CD4-positive, alpha-beta T cell treated with Interleukin-10 for 1 hour (primary cell): Measurements from ENCODE around the gene C6orf15.
"Not testable (repeated sequence)": the region's sequence is repeated elsewhere in the genome, so short reads cannot be mapped to it uniquely, and the experiment has no call there.

Source experiments
- DNase-seq: peaks from one replicate; pipeline ENCODE4 v3.0.0-alpha.2; 2020

The C6orf15 gene

DNA sequence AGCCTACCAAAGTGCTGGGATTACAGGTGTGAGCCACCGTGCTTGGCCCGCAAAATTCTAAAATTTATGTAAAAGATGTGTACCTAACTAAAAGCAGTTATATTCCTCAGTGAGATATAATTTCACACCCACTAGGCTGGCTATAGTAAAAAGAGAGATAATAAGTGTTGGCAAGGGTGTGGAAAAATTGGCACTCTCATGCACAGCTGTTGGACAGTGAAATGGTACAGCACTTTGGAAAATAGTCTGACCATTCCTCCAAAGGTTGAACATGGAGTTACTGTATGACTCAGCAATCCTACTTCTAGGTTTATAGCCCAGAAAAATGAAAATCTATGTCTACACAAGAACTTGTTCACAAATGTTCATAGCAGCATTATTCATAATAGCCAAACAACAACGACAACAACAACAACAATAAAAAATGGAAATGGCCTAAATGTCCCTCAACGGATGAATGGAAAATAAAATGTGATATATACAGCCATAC, 13.9 kb downstream of the C6orf15 start:
- no peak for DNase-seq

DNA sequence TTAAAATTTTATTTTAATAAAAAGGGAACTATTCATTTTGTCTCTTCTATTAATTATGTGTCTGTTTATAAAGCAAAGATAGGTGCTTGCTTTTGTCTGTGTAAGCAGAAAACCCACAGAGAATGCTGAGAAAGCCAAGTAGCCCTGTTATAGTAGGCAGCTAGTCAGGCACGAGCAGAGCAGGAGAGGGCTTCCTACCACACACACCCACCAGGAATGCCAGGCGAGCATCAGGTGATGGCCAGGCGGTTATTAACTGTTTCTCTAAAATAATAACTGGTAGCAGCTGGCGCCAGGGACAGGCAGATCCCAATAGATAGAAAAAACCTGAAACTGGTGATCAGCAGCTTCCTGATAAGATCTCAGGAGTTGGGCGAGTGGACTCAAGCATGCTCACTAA, 15.7 kb downstream of the C6orf15 start:
- DNase-seq, result no peak

GRCh38 chr6:31096215-31096614, 16.2 kb downstream of the C6orf15 start:
- no peak for DNase-seq

- DNase-seq, result peak; percentile 46
Observed at GRCh38 chr6:31094389-31094881, 17.9 kb downstream of the C6orf15 start.

DNA sequence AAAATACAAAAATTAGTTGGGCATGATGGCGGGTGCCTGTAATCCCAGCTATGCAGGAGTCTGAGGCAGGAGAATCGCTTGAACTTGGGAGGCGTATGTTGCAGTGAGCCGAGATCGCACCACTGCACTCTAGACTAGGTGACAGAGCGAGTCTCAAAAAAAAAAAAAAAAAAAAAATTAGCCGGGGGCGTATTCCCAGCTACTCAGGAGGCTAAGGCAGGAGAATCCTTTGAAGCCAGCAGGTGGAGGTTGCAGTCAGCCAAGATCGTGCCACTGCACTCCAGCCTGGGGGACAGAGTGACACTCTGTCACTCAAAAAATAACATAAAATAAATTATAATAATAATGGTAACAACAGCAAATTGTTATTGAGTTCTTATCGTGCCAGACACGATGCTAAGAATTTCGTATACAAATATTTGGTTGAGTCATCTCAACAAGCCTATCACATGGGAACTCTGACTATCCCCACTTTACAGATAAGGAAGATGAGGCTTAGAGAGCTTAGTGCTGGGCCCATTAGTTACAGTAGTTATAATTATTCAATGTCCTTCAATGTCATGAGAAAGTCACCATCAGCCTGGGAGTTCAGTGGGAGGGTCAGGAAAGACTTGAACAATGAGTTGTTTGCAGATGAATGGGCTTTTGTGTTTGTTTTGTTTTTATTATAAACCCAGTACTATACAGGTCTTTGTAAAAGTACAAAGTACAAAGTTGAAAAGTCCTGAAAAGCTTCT, 19.4 kb downstream of the C6orf15 start:
- DNase-seq, result no peak

GRCh38 chr6:31092238-31092637, 20.1 kb downstream of the C6orf15 start:
- no peak for DNase-seq

GRCh38 chr6:31091680-31092079, 20.7 kb downstream of the C6orf15 start:
- DNase-seq, result no peak

GRCh38 chr6:31090973-31091364, 21.4 kb downstream of the C6orf15 start:
- no peak for DNase-seq

GRCh38 chr6:31090275-31090972, 22.0 kb downstream of the C6orf15 start:
- DNase-seq, result no peak

GRCh38 chr6:31087494-31088089, 24.8 kb downstream of the C6orf15 start:
- DNase-seq, result peak; percentile 85

DNA sequence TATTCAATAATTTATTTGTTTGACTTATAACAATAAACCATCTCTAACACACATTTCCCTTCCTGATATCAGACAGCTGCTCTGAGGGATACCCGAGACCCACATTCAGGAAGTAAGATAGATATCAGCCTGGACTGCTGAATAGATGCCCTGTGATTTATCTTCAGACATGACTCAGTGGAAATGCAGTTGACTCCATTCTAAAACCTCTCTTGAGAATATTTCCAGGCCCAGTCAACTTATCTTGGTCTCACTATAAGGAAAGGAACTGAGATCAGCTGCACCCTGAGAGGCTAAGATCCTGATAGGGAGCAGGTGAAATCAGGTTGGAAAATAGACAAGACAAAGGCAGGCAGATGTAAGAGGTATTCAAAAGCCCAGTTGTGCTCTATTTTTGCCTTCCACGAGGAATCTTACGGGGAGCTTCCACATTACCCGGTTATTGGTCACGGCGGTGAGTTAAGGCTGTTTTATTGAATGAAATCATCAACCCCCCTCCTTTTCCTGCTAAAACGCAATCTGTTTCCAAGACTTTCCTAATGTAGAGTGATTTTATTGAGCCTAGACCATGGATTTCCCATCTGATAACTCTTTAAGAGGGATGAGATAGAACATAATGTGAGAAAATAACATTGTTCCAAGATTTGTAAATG, 25.5 kb downstream of the C6orf15 start:
- no peak for DNase-seq

DNA sequence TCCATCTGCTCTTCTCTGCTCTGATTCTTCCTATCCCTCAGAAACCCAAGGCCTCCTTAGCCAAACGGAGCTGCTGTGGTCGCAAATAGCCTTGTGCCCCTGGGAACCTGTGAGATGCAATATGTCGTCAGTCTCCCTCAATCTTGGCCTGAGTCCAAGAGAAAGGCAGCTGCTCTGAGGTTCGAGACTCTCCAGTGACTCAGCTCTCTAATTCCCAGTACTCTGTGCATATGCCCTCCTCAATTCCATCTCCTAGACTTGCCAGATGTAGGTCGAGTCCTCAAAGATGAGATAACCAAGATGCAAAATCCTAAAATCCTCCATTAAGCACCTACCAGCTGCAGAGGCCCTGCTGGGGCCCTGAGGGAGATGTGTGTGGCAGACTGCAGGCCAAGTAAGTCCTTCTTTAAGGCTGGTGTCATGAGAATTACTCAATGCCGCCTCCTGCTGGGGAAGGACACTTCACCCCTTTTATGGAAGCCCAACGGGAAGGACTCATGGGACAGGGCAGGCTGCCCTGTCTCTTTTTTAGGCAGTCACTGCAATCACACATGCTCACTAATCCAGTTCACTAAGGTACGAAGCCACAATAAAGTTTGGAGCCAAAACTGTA, 28.5 kb downstream of the C6orf15 start:
- peak; percentile 47 for DNase-seq

- DNase-seq, result no peak
Observed at GRCh38 chr6:31081872-31082271, 30.5 kb downstream of the C6orf15 start.

GRCh38 chr6:31079656-31080261, 32.6 kb downstream of the C6orf15 start:
- DNase-seq, result peak; percentile 76

- no peak for DNase-seq
Observed at GRCh38 chr6:31076611-31077010, 35.8 kb downstream of the C6orf15 start.

DNA sequence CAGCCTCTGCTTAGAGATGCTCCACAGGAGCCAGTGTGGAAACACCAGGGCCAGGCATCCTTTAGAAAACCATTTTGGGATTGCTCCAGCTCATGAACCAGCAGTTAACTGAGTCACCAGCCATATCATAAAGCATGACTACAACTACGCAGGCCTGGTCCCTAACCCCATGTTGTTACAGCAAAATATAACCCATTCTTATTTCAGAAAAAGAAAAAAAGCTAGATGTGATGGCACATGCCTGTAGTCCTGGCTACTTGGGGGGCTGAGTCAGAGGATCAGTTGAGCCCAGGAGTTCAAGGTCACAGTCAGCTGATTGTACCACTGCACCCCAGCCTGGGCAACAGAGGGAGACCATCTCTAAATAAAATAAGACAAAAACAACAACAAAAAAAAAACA, 36.8 kb downstream of the C6orf15 start:
- DNase-seq, result no peak

GRCh38 chr6:31074401-31074800, 38.0 kb downstream of the C6orf15 start:
- no peak for DNase-seq

DNA sequence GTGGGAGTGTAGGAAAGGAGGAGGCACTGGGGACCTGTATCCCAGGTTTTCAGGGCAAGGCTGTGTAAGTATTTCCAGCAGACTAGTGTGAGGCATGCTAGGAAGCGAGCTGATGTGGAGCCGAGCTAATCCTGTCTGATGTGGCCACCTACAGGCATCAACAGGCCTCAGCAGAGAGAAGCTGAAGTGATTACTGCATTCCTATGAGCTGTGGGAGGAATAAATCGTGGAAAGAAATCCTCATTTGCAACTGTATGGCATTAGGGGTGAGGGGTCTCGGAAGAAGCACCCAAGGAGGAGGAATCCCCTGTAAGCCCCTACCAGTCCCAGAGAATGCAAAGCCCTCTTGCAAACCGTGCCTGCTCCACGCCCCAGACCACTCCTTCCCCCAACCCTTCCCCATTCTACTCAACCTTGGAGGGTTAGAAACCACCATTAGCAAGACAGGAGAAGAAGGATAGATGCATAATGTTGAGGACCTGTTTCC, 41.6 kb downstream of the C6orf15 start:
- DNase-seq, result no peak

DNA sequence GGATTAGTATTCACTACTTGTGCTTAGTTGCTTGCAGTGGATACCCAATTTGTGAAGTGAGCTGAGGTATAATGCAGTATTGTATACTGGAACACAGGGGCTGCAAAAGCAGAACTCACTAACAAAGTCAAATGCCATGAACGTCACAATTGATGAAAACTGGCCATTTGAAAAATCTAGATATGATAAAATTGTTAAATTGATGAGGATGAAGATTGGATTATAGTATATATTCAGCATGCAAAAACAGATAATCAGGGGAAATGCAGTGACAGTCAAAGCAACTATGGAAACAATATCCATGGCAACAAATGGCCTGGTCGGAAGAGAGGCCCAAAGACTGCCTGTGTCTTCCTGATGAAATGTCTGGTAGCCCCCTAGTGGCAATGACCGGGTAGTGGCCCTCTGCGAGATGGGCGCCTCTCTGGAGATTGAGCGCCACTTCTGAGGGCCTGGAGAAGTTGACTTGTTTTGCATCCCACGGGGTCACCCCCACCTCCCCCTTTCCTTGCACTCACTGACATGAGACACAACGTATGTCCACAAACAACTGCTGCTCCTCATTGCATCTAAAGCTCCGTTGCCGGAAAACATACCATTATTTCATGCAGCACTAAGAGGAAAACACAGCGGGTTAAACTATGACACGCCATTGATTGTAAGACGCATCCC, 43.6 kb downstream of the C6orf15 start:
- peak; percentile 71 for DNase-seq

DNA sequence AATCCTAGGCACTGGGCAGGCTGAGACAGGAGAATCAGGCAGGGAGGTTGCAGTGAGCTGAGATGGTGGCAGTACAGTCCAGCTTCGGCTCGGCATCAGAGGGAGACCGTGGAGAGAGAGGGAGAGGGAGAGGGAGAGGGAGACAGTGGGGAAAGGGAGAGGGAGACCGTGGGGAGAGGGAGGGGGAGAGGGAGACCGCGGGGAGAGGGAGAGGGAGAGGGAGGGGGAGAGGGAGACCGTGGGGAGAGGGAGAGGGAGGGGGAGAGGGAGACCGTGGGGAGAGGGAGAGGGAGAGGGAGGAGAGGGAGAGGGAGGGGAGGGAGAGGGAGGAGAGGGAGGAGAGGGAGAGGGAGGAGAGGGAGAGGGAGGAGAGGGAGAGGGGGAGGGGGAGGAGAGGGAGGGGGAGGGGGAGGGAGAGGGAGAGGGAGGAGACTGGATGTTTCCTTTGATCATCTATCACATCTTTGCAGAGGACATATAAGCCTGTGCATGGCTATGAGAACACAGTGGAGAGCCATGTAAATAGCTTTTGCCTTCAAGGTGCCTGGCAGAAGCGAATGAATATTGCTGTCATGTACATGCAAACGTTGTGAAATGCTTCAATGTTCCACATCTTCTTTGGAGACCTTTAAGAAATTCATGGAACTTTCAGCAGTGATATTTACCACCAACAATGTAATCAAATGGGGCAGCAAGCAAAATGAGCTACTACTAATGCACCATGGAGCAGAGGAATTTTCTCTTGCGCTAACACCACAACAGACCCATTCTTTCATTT, 44.3 kb downstream of the C6orf15 start:
- not testable (repeated sequence) for DNase-seq

DNA sequence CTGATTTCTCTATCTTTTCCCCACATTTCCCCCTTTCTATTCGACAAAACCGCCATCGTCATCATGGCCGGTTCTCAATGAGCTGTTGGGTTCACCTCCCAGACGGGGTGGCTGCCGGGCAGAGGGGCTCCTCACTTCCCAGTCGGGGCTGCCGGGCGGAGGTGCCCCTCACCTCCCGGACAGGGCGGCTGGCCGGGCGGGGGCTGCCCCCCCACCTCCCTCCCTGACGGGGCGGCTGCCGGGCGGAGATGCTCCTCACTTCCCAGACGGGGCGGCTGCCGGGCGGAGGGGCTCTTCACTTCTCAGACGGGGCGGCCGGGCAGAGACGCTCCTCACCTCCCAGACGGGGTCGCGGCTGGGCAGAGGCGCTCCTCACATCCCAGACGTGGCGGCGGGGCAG, 45.3 kb downstream of the C6orf15 start:
- DNase-seq, result not testable (repeated sequence)
